Measurements from ENCODE around the gene ZNF548.
A peak's percentile ranks its signal among the peaks of the same experiment; 100 is the strongest.
"Not testable (repeated sequence)": the region's sequence is repeated elsewhere in the genome, so short reads cannot be mapped to it uniquely, and the experiment has no call there.

The ZNF548 gene

GRCh38 chr19:57357406-57357805 lies 32.2 kb upstream of the ZNF548 start:
- H3K27ac ChIP-seq: no peak overlapping the region
- no peak for TF ChIP-seq ZFX (IDR thresholded peaks at IDR 0.05)

DNA sequence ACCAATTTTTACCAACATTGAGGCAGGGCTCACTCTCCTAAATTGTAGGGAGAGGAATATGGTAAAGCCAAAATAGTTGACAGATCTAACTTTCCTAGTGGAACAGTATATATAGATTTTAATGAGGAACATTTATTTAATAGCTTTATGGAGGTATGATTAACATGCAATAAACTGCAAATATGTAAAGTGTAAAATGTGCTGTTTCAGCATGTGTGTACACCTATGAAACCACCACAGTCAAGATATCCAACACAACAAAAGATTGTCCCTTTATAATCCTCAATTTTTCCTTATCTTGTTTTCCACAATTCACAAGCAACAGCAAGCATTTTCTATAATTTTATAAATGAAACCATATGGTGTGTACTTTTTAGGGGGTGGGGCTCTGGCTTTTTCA lies 30.4 kb upstream of the ZNF548 start:
- no peak overlapping the region for H3K27ac ChIP-seq
- TF ChIP-seq, protein P1, sequence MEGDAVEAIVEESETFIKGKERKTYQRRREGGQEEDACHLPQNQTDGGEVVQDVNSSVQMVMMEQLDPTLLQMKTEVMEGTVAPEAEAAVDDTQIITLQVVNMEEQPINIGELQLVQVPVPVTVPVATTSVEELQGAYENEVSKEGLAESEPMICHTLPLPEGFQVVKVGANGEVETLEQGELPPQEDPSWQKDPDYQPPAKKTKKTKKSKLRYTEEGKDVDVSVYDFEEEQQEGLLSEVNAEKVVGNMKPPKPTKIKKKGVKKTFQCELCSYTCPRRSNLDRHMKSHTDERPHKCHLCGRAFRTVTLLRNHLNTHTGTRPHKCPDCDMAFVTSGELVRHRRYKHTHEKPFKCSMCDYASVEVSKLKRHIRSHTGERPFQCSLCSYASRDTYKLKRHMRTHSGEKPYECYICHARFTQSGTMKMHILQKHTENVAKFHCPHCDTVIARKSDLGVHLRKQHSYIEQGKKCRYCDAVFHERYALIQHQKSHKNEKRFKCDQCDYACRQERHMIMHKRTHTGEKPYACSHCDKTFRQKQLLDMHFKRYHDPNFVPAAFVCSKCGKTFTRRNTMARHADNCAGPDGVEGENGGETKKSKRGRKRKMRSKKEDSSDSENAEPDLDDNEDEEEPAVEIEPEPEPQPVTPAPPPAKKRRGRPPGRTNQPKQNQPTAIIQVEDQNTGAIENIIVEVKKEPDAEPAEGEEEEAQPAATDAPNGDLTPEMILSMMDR (conservative IDR thresholded peaks at IDR 0.05): no peak
- no peak for TF ChIP-seq ZFX (IDR thresholded peaks at IDR 0.05)

DNA sequence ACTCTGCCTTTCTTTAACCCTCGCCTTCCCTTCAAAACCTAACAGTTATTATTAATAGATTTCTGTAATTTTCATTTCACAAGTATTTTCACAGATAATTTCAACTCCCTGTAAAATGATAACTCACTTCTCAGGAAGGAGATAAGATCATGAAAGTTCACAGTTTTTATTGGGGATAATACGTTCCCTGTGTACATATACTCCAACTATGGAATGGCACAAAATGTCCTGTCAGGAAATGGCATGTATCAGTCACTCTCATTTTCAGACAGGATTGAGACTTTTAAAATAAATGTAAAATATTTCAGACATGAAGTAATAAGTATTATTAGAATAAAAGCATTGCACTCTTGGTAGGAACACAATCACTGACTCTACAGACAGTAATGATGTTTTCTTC lies 27.2 kb upstream of the ZNF548 start:
- H3K27ac ChIP-seq: no peak overlapping the region
- TF ChIP-seq ZFX (IDR thresholded peaks at IDR 0.05): no peak
- TF ChIP-seq, protein P1 (conservative IDR thresholded peaks at IDR 0.05): no peak

DNA sequence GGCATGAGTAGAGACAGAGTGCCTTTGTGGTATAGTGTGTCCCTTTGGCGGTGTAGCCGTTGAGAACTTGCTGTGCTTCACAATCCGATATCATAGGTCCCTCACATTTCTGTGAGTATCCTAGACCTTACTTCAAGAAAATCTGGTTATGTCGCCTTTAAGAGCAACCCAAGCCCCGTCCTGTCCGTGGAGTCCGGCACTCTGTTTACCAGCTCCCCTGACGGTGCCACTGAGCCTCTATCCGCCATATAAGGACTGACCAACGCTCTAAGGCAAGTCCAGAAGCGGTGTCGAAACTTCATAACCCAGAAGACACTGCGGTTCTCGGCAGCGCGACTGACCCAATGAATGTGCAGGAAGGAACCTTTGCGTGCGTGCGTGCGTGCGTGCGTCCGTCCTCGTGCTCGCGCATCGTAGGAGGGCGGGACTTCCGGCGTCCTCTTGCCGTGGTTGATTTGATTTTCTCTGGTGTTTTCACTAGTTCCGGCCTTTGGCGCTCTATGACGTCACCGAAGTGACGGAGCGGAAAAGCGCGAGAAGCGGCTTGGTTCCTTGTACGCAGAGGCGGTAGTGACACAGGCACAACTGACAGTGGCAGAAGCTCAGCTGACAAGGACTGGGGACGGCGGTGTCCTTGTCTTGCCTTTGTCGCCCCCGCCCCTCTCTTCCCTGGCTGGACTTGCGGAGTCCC lies 26.5 kb upstream of the ZNF548 start, which contains the start of the genes TRAPPC2B and ZNF547:
Gene TRAPPC2B, plus strand, starts transcription at position 555 of the 691 bp plus-strand sequence. CDS start 1,283 bp downstream, outside the sequence.
Gene ZNF547, plus strand, starts transcription at position 555 of the 691 bp plus-strand sequence. CDS start 5,005 bp downstream, outside the sequence.
- TF ChIP-seq, protein P1 (conservative IDR thresholded peaks at IDR 0.05): no peak
- no peak for TF ChIP-seq ZFX (IDR thresholded peaks at IDR 0.05)
- peak within 1 kb of the TSS; percentile 73 for H3K27ac ChIP-seq

GRCh38 chr19:57363688-57364181 lies 25.9 kb upstream of the ZNF548 start:
- TF ChIP-seq ZFX (IDR thresholded peaks at IDR 0.05): no peak
- TF ChIP-seq, protein P1 (conservative IDR thresholded peaks at IDR 0.05): no peak
- peak overlapping the region; percentile 73 for H3K27ac ChIP-seq

DNA sequence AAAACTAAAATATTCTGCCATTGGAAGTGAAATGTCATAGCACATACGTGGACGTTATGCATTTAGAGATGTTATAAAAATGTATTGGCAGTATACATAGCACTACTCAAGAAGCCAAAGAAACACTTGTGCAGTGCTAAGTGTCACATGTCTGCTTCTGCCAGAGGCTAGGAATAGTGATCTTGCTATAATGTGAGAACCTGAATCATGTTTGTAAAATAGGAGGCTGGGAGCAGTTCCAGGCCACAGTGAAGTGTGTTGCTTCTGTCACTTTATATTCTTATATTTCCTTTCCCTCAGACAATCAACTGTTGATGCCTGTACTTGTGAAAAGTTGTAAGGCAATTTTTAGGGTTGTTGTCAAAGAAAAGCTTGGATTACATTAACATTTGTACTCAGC lies 22.9 kb upstream of the ZNF548 start:
- H3K27ac ChIP-seq: no peak overlapping the region
- TF ChIP-seq, protein P1 (conservative IDR thresholded peaks at IDR 0.05): no peak
- TF ChIP-seq ZFX (IDR thresholded peaks at IDR 0.05): no peak

GRCh38 chr19:57374179-57374578 lies 15.5 kb upstream of the ZNF548 start:
- TF ChIP-seq, protein P1 (conservative IDR thresholded peaks at IDR 0.05): no peak
- no peak for TF ChIP-seq ZFX (IDR thresholded peaks at IDR 0.05)

DNA sequence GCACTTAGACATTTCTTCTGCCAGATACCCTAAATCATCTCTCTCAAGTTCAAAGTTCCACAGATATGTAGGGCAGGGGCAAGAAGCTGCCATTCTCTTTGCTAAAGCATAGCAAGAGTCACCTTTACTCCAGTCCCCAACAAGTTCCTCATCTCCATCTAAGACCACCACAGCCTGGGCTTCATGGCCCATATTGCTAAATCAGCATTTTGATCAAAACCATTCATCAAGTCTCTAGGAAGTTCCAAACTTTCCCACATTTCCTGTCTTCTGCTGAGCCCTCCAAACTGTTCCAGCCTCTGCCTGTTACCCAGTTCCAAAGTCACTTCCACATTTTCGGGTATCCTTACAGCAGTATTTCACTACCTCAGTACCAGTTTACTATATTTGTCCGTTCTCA lies 15.0 kb upstream of the ZNF548 start:
- not testable (repeated sequence) for H3K27ac ChIP-seq

More at GRCh38 chr19:57374179-57374578, 15.5 kb upstream of the ZNF548 start:
- no peak overlapping the region for H3K27ac ChIP-seq
